CD4-positive, alpha-beta memory T cell (primary cell): Measurements from ENCODE around the gene NODAL. TPM values are rescaled to one million over a fixed set of nuclear protein-coding genes. Genes with fewer than 3 reads are reported as not detected.

ENCODE experiments used
- CTCF ChIA-PET: fragments of 350-600 bp; sonication (Branson Sonifier 250); formaldehyde crosslinking; loops from one replicate; lab custom pipeline; 2021; ENCODE audit warnings: inconsistent platforms; ENCODE audit not compliant: partially characterized antibody; lab: Charles Lee
- POLR2A ChIA-PET: fragments of 350-600 bp; sonication (Branson Sonifier 250); formaldehyde crosslinking; loops from one replicate; lab custom pipeline; 2021; ENCODE audit not compliant: partially characterized antibody; lab: Charles Lee
- DNase-seq, 5 donors: peaks; one replicate each; pipeline versions ENCODE4 v3.0.0 to v3.0.0-alpha.2; 2020 to 2022; ENCODE audit warnings: mixed read lengths in 1 of 5
- H3K27ac ChIP-seq: one replicate; pipeline ENCODE4 v1.7.0; 2013; ENCODE audit warnings: low read depth, low read length
- H3K27me3 ChIP-seq: 2 replicates; pipeline ENCODE4 v1.7.0; 2013; ENCODE audit warnings: mild to moderate bottlenecking, low read length, moderate library complexity; ENCODE audit not compliant: insufficient read depth
- H3K36me3 ChIP-seq: 2 replicates; pipeline ENCODE4 v1.7.0; 2013; ENCODE audit warnings: mild to moderate bottlenecking, low read length, moderate library complexity; ENCODE audit not compliant: insufficient read depth
- H3K4me1 ChIP-seq: 2 replicates; pipeline ENCODE4 v1.7.0; 2013; ENCODE audit warnings: mild to moderate bottlenecking, low read length, moderate library complexity; ENCODE audit not compliant: insufficient read depth
- H3K4me3 ChIP-seq, 2 donors: one replicate each; pipeline ENCODE4 v1.7.0; 2013; ENCODE audit warnings: low read length in 2 of 2, mild to moderate bottlenecking in 1 of 2
- H3K9me3 ChIP-seq, 2 donors: one replicate each; pipeline ENCODE4 v1.7.0; 2013; ENCODE audit warnings: low read length in 2 of 2, control low read depth in 1 of 2; ENCODE audit not compliant: control insufficient read depth in 1 of 2
- H3K27ac Mint-ChIP-seq, 7 donors: one replicate each; pipeline ENCODE4 v1.8.0; 2020 to 2021; ENCODE audit warnings: mixed read lengths in 7 of 7, mild to moderate bottlenecking in 6 of 7, inconsistent platforms in 3 of 7, moderate library complexity in 3 of 7
- H3K27me3 Mint-ChIP-seq, 2 donors: one replicate each; pipeline ENCODE4 v1.8.0; 2020 to 2021; ENCODE audit warnings: mixed read lengths in 2 of 2
- H3K36me3 Mint-ChIP-seq, 2 donors: one replicate each; pipeline ENCODE4 v1.8.0; 2020 to 2021; ENCODE audit warnings: mixed read lengths in 2 of 2, inconsistent platforms in 1 of 2, mild to moderate bottlenecking in 1 of 2
- H3K4me1 Mint-ChIP-seq, 4 donors: one replicate each; pipeline ENCODE4 v1.8.0; 2020 to 2021; ENCODE audit warnings: mixed read lengths in 4 of 4, mild to moderate bottlenecking in 1 of 4
- H3K4me3 Mint-ChIP-seq, 8 donors: one replicate each; pipeline ENCODE4 v1.8.0; 2020 to 2021; ENCODE audit warnings: mixed read lengths in 8 of 8, mild to moderate bottlenecking in 7 of 8, moderate library complexity in 6 of 8, inconsistent platforms in 3 of 8
- H3K9me3 Mint-ChIP-seq, 8 donors: one replicate each; pipeline ENCODE4 v1.8.0; 2020 to 2021; ENCODE audit warnings: mixed read lengths in 8 of 8, mild to moderate bottlenecking in 5 of 8, inconsistent platforms in 3 of 8, moderate library complexity in 1 of 8
- intact Hi-C: fragments of 100-400 bp; cut with micrococcal nuclease; formaldehyde crosslinking; loops from one replicate; pipeline ENCODE4 v1.15.1; 2023
- polyA plus RNA-seq, 2 donors: library from polyadenylated mRNA; unstranded; fragments of 300-500 nt; fragmentation: Illumina TruSeq; gene quantifications; one replicate each; pipeline ENCODE4 v1.2.3, GENCODE V29; 2021
- total RNA-seq, 2 experiments: library from RNA; stranded (reverse); gene quantifications; one replicate each; pipeline ENCODE4 v1.2.3, GENCODE V29; 2021

Gene NODAL
- total and polyA plus RNA-seq, 4 experiments from 2014 or later: 0.19 TPM; not detected in 3

DNA sequence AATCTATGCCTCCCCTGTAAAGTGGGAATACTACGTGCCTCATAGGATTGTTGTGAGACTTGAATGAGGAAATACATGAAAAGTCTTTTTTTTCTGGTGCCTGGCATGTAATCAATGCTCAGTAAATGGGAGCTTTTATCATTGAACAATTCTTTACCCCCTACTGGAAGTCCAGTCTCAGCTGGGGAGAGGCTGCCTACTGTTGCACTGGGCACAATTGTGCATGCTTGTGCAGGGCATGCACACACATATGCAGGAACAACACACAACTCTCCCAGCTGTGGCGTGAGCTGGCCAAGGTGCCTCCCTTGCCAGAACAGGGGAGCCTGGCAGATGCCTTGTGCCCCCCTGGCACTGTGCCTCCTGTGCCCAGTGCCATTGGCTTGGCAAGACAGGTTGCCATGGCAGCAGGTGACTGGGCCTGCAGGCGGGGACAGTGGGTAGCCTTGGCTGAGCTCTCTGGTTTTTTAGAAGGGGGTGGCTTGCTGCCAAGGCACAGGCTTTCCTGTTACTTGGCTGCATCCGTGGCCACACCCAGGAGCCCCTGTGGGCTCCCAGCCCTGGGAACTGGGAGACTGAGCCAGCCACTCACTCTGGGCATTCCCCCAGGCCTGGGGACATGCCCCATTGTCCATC, 21.0 kb upstream of the NODAL start:
- DNase-seq: no peak
- ChIA-PET CTCF (interaction anchor here (0.9 to 4.6 kb wide), 13 partner anchors 10 to 418 kb away, joined by 3 to 38 read pairs (median 4); no protein-coding TSS in a partner anchor), POLR2A (no interaction called here)
- Histone ChIP-seq H3K9me3 (no peaks in the 10 kb centered on the region), H3K36me3 (no peaks in the 10 kb centered on the region), H3K4me3 (no peak overlapping the region), H3K4me1 (peaks cover 10% of the 10 kb centered on the region), H3K27me3 (peaks cover 8% of the 10 kb centered on the region), H3K27ac (no peak overlapping the region)
- Mint-ChIP-seq H3K4me1 (peaks cover 0 to 14% (median 1%) of the 10 kb centered on the region in 4 donors), H3K27ac (no peak overlapping the region), H3K36me3 (no peaks in the 10 kb centered on the region), H3K4me3 (no peak overlapping the region), H3K27me3 (peaks cover 18 to 24% of the 10 kb centered on the region in 2 donors), H3K9me3 (no peaks in the 10 kb centered on the region)
- intact Hi-C loops: no loop called here

DNA sequence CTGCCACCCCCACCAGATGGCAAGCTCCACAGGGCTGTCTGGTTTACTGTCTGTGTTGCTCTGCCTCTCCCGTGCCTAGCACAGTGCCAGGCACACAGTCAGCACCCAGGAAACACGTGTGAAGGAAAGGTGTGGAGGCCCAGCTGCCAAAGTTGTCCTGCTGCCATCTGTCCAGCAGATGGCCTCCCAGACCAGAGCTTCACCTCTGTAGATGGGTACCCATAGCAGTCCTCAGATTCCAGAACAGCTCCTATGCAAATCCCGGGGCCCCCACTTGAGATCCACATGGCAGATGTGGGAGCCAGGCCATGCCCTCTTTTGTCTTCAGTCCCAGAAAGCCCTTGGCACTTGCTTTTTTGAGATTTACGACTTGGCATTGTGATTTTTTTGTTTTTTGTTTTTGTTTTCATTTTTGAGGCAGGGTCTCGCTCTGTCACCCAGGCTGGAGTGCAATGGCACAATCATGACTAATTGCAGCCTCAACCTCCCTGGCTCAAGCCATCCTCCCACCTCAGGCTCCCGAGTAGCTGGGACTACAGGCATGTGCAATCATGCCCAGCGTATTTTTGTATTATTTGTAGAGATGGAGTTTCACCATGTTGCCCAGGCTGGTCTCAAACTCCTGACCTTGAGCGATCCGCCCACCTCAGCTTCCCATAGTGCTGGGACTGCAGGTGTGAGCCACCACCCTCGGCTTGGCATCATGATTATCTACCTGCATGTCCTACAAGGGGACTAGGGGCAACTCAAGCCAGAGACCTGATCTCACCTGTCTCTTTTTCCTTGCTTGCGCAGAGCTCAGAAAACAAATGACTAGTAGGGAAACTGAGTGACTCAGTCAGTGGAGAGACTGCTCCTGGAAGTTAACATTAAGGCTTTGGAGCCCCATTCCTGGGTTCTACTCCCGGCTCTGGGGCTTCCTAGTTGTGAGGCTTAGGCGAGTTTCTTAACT, 20.2 kb upstream of the NODAL start:
- peaks cover 24 to 29% of the 10 kb centered on the region in 2 donors for H3K27me3 Mint-ChIP-seq
- H3K27ac ChIP-seq: no peak overlapping the region
- ChIA-PET POLR2A (interaction anchor here (1.5 kb wide), 1 partner anchor 57 kb away, joined by 5 read pairs; no protein-coding TSS in a partner anchor), CTCF (interaction anchor here (0.8 to 4.6 kb wide), 27 partner anchors 9 to 419 kb away, joined by 3 to 38 read pairs (median 4); no protein-coding TSS in a partner anchor)
- no peaks in the 10 kb centered on the region for H3K36me3 ChIP-seq
- peak overlapping the region in 1 of 7 donors; percentile 35 for H3K27ac Mint-ChIP-seq
- peaks cover 9% of the 10 kb centered on the region for H3K27me3 ChIP-seq
- no peak overlapping the region for H3K4me3 Mint-ChIP-seq
- peaks cover 10% of the 10 kb centered on the region for H3K4me1 ChIP-seq
- no peaks in the 10 kb centered on the region for H3K9me3 ChIP-seq
- no peaks in the 10 kb centered on the region for H3K9me3 Mint-ChIP-seq
- DNase-seq: peak in 4 of 5 donors; percentile 31 to 40 (median 32)
- H3K4me1 Mint-ChIP-seq: peaks cover 0 to 16% (median 1%) of the 10 kb centered on the region in 4 donors
- no peak overlapping the region for H3K4me3 ChIP-seq
- intact Hi-C loops: loop anchor here (1.0 to 2.0 kb wide), 2 partner anchors 16 to 89 kb away; no protein-coding TSS in a partner anchor
- no peaks in the 10 kb centered on the region for H3K36me3 Mint-ChIP-seq

DNA sequence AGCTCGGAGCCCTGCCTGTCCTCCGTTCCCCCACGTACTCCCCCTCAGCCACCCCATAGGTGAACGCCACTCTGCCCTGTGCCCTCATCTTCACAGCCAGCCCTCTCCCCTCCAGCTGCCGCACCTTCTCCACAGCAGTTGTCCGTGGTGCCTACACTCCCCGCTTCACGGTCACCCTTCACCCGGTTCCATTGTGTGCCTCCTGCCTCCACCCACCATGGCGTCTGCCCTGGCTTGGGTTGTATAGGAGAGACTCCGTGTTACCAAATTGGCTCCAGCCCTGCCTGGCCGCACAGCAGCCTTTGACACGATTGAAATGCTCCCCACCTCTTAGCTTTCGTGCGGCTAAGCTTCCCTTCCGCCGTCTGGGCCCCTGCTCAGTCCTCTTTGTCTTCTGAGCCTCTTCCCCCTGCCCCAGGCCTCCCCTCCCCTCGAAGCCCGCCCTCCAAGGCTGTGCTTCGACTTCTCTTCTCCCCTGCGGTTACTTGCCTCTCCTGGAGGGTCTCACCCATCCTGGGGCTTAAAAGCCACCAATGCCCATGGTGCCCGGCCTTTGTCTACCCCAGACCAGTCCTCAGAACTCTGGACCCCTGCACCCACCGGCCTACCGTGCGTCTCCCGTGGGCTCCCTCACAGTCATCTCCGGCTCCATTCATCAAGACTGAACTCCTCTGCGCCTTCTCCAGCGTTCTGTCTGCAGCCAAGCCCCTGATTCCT, 18.5 kb upstream of the NODAL start:
- H3K36me3 ChIP-seq: no peaks in the 10 kb centered on the region
- H3K27ac ChIP-seq: no peak overlapping the region
- H3K27me3 Mint-ChIP-seq: peaks cover 29 to 40% of the 10 kb centered on the region in 2 donors
- H3K9me3 Mint-ChIP-seq: no peaks in the 10 kb centered on the region
- ChIA-PET POLR2A (no interaction called here), CTCF (interaction anchor here (0.7 to 3.8 kb wide), 6 partner anchors 15 to 356 kb away, joined by 3 to 28 read pairs (median 6); no protein-coding TSS in a partner anchor)
- DNase-seq: no peak
- H3K4me3 ChIP-seq: no peak overlapping the region
- H3K4me1 ChIP-seq: peaks cover 10% of the 10 kb centered on the region
- peaks cover 0 to 16% (median 1%) of the 10 kb centered on the region in 4 donors for H3K4me1 Mint-ChIP-seq
- no peaks in the 10 kb centered on the region for H3K36me3 Mint-ChIP-seq
- H3K27me3 ChIP-seq: peaks cover 11% of the 10 kb centered on the region
- no peaks in the 10 kb centered on the region for H3K9me3 ChIP-seq
- intact Hi-C loops: loop anchor here (2.0 kb wide), 1 partner anchor 91 kb away; no protein-coding TSS in a partner anchor
- H3K27ac Mint-ChIP-seq: peak overlapping the region in 2 of 7 donors; percentile 5 to 15
- peak overlapping the region in 3 of 8 donors; percentile 25 to 48 (median 47) for H3K4me3 Mint-ChIP-seq

DNA sequence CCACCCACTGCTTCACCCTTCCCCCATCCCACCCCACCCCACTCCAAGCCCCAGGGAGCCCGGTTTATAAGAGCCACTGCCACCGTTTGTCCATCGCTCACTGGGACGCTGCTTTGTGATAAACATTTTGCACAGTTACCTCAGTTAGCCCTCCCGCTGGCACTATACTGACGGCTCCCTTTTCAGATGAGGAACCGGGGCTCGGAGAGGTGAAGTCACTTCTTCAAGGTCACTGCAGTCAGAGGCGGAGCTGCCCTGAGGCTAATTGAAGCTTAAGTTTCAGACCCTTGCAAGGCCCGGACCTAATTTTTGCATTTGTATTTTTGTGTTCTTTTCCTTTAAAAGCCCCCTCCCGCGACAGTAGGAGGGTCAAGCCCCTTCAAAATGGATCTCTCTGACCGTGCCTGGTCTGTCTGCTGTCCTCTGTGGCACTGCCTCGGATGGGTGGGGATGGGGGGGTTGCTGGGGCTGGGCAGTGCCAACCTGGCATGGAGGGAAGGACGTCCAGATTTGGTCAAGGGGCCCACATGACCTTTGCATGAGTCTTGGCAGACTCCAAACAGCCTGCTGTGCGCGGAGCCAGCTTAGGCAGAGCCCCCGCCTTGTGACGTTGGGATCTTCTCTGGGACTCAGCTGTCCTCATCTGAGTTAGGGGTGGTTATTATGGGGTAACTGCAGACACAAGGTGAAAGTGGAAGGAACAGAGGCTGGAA, 17.7 kb upstream of the NODAL start:
- H3K36me3 ChIP-seq: no peaks in the 10 kb centered on the region
- no peaks in the 10 kb centered on the region for H3K9me3 ChIP-seq
- Mint-ChIP-seq H3K4me1 (peaks cover 0 to 16% (median 1%) of the 10 kb centered on the region in 4 donors), H3K9me3 (no peaks in the 10 kb centered on the region), H3K27me3 (peaks cover 29 to 40% of the 10 kb centered on the region in 2 donors), H3K4me3 (peak overlapping the region in 1 of 8 donors; percentile 61), H3K27ac (no peak overlapping the region), H3K36me3 (no peaks in the 10 kb centered on the region)
- CTCF ChIA-PET: interaction anchor here (3.0 to 3.8 kb wide), 2 partner anchors 91 to 300 kb away, joined by 27 to 28 read pairs; no protein-coding TSS in a partner anchor
- H3K4me1 ChIP-seq: peaks cover 10% of the 10 kb centered on the region
- H3K4me3 ChIP-seq: no peak overlapping the region
- intact Hi-C loops: no loop called here
- POLR2A ChIA-PET: no interaction called here
- H3K27ac ChIP-seq: no peak overlapping the region
- DNase-seq: no peak
- H3K27me3 ChIP-seq: peaks cover 11% of the 10 kb centered on the region

DNA sequence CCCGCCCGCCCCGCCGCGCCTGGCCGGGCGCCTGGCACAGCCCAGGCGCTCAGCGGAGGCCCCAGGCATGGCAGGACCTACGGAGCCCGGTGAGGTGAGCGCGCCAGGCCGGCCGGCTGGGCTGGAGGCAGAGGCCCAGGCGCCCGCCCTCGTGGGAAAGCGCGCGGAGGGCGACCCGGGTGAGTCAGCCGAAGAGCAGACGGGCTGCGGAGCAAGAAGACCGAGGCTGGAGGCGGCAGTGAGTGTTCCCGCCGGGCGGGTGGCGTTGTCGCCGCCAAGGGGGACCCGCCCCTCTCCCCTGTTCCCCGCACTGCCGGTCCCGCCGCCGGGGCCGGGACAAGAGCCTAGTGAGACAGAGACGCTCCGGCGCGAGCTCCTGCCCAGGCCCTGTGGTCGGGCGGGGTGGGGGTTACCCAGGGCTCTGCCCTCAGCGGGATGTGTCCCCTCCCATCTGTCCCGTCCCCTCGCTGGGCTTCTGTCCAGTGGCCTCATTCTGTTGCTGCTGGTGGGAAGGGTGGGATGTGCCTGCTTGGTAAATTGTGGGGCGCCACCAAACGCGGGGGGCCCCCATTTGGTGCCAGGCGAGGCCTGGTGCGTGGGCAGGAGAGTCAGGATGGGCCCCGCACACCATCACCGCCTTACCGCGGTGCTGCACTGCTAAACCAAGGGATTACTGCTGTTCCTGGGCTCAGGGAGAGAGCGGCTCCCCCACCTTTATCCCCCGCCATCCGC, 17.0 kb upstream of the NODAL start:
- POLR2A ChIA-PET: no interaction called here
- intact Hi-C loops: no loop called here
- H3K4me3 ChIP-seq: no peak overlapping the region
- DNase-seq: no peak
- Mint-ChIP-seq H3K27me3 (peaks cover 29 to 40% of the 10 kb centered on the region in 2 donors), H3K36me3 (no peaks in the 10 kb centered on the region), H3K4me1 (peaks cover 0 to 16% (median 1%) of the 10 kb centered on the region in 4 donors), H3K27ac (peak overlapping the region in 2 of 7 donors; percentile 23 to 24), H3K4me3 (peak overlapping the region in 5 of 8 donors; percentile 21 to 68 (median 52)), H3K9me3 (no peaks in the 10 kb centered on the region)
- no peak overlapping the region for H3K27ac ChIP-seq
- peaks cover 11% of the 10 kb centered on the region for H3K27me3 ChIP-seq
- peaks cover 10% of the 10 kb centered on the region for H3K4me1 ChIP-seq
- H3K9me3 ChIP-seq: no peaks in the 10 kb centered on the region
- CTCF ChIA-PET: no interaction called here
- no peaks in the 10 kb centered on the region for H3K36me3 ChIP-seq

DNA sequence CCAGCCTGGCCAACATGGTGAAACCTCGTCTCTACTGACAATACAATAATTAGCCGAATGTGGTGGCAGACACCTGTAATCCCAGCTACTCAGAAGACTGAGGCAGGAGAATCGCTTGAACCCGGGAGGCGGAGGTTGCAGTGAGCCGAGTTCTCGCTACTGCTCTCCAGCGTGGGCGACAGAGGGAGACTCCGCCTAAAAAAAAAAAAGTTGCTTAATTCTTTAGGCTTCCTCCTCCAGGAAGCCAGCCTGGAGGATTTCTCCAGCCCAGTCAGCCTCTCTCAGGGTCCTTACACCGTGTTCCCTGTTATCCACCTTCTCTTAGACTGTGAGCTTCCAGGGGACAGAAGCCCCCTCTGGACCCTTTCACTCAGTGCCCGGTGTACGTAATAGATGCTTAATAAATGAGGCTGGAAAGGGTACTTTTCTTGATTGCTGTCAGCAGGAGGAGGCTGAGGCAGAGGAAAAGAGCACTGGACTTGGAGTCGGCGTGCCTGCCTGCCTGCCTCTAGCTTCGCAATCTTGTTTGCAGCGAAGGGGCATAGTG, 16.4 kb upstream of the NODAL start:
- Mint-ChIP-seq H3K27me3 (peaks cover 29 to 40% of the 10 kb centered on the region in 2 donors), H3K27ac (no peak overlapping the region), H3K36me3 (no peaks in the 10 kb centered on the region), H3K4me1 (peaks cover 0 to 16% (median 1%) of the 10 kb centered on the region in 4 donors), H3K4me3 (peak overlapping the region in 2 of 8 donors; percentile 8 to 26), H3K9me3 (no peaks in the 10 kb centered on the region)
- DNase-seq: no peak
- H3K27me3 ChIP-seq: peaks cover 11% of the 10 kb centered on the region
- H3K4me1 ChIP-seq: peaks cover 10% of the 10 kb centered on the region
- intact Hi-C loops: no loop called here
- no peaks in the 10 kb centered on the region for H3K9me3 ChIP-seq
- ChIA-PET POLR2A (no interaction called here), CTCF (no interaction called here)
- no peaks in the 10 kb centered on the region for H3K36me3 ChIP-seq
- H3K4me3 ChIP-seq: no peak overlapping the region
- H3K27ac ChIP-seq: no peak overlapping the region
